ENCODE results near the gene IFIT1B.

The IFIT1B gene

GRCh38 chr10:89332123-89332633 is 45.7 kb upstream of the IFIT1B start (continued):
- no peak for TF ChIP-seq ZNF548 (tag by site-specific recombination; IDR thresholded peaks at IDR 0.05)

DNA sequence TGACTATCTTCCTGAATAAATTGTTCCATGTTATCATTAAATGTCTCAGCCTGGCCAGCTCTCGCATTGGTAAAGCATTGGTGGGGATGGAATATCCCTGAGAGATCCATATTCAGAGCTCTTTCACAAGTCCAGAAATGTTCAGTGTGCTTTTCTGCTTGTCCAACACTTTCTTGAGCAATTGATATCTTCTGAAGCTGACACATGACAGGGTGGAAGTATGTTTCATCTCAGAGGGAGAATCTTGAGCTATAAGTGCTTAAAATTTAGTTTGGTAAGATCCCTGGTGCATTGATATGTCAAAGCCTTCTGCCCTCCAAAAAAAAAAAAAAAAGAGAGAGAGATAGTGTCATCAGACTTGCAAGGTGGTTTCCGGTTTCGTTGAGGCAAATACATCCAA is 42.6 kb upstream of the IFIT1B start:
- POLR2A ChIA-PET, result no interaction called here
- TF ChIP-seq GLIS1 (tag by site-specific recombination; IDR thresholded peaks at IDR 0.05) (no peak), ZBTB7A (tag by site-specific recombination; IDR thresholded peaks at IDR 0.05; ENCODE audit: low read depth) (no peak), ZNF114 (tag by site-specific recombination; IDR thresholded peaks at IDR 0.05) (no peak), ZNF248 (tag by site-specific recombination; IDR thresholded peaks at IDR 0.05) (no peak), ZNF341 (tag by site-specific recombination; IDR thresholded peaks at IDR 0.05; ENCODE audit: low read depth) (no peak), KLF9 (tag by site-specific recombination; IDR thresholded peaks at IDR 0.05; ENCODE audit: low read depth) (no peak), MEIS1 (CRISPR knock-in tag; IDR thresholded peaks at IDR 0.05; ENCODE audit: borderline replicate concordance) (no peak), ZNF398 (tag by site-specific recombination; IDR thresholded peaks at IDR 0.05) (no peak), CTCF (tag by site-specific recombination; IDR thresholded peaks at IDR 0.05) (no peak), ZNF48 (tag by site-specific recombination; IDR thresholded peaks at IDR 0.05) (no peak), SP7 (tag by site-specific recombination; IDR thresholded peaks at IDR 0.05) (no peak), ZNF10 (tag by site-specific recombination; IDR thresholded peaks at IDR 0.05) (no peak), SALL2 (tag by site-specific recombination; IDR thresholded peaks at IDR 0.05; ENCODE audit: borderline replicate concordance) (no peak), ZNF701 (tag by site-specific recombination; IDR thresholded peaks at IDR 0.05) (no peak), ZNF626 (tag by site-specific recombination; IDR thresholded peaks at IDR 0.05) (no peak), ZNF211 (tag by site-specific recombination; IDR thresholded peaks at IDR 0.05; ENCODE audit: low read depth) (no peak), ZNF280D (tag by site-specific recombination; IDR thresholded peaks at IDR 0.05) (no peak)
- TF ChIP-seq, protein P1, sequence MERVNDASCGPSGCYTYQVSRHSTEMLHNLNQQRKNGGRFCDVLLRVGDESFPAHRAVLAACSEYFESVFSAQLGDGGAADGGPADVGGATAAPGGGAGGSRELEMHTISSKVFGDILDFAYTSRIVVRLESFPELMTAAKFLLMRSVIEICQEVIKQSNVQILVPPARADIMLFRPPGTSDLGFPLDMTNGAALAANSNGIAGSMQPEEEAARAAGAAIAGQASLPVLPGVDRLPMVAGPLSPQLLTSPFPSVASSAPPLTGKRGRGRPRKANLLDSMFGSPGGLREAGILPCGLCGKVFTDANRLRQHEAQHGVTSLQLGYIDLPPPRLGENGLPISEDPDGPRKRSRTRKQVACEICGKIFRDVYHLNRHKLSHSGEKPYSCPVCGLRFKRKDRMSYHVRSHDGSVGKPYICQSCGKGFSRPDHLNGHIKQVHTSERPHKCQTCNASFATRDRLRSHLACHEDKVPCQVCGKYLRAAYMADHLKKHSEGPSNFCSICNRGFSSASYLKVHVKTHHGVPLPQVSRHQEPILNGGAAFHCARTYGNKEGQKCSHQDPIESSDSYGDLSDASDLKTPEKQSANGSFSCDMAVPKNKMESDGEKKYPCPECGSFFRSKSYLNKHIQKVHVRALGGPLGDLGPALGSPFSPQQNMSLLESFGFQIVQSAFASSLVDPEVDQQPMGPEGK (tag by site-specific recombination; IDR thresholded peaks at IDR 0.05), result no peak
- H3K27ac ChIP-seq (ENCODE audit: extremely low read depth, low read depth, low read length), result no peak overlapping the region
- H3K9me3 ChIP-seq (ENCODE audit: control insufficient read depth, insufficient read depth, low read depth, low read length), result no peaks in the 10 kb centered on the region
- 0 out of 2 replicates have a peak, but pooled peaks cover 3% of the 10 kb centered on the region for H3K4me1 ChIP-seq (ENCODE audit: control insufficient read depth, insufficient read depth, low read length)
- H3K36me3 ChIP-seq (ENCODE audit: control insufficient read depth in 2 of 2, insufficient read depth in 1 of 2, low read length in 2 of 2), result no peaks in the 10 kb centered on the region
- CTCF ChIA-PET, result no interaction called here
- no peak overlapping the region for H3K4me3 ChIP-seq (ENCODE audit: low read depth, low read length)
